K562 (cell line): ENCODE measurements around the gene TCF3. TPM values are rescaled to one million over a fixed set of nuclear protein-coding genes. Genes with fewer than 3 reads are reported as not detected.
A peak's percentile ranks its signal among the peaks of the same experiment; 100 is the strongest.

Source experiments
- BRCA1 ChIP-seq, 2 experiments: fragments of 450-650 bp in 1 of 2; sonication (generic) in 1 of 2; formaldehyde crosslinking in 1 of 2; IDR thresholded peaks; 2 replicates each; pipeline versions ENCODE4 v1.5.0 to v1.6.1; 2017 to 2020; ENCODE audit warnings: mild to moderate bottlenecking in 1 of 2, missing genetic modification reagents in 1 of 2
- CTBP1 ChIP-seq: fragments of 450-650 bp; IDR thresholded peaks from 2 replicates; pipeline ENCODE4 v1.6.1; 2016; ENCODE audit warnings: borderline replicate concordance
- E2F8 ChIP-seq: fragments of 450-650 bp; IDR thresholded peaks from 2 replicates; pipeline ENCODE4 v1.7.1; 2018; ENCODE audit warnings: mild to moderate bottlenecking, low read depth; ENCODE audit not compliant: partially characterized antibody
- EP300 ChIP-seq: IDR thresholded peaks from 2 replicates; pipeline ENCODE4 v1.6.1; 2012; ENCODE audit warnings: low read length, improper control_type of control experiment
- MLX ChIP-seq, 2 experiments: fragments of 450-650 bp in 1 of 2; sonication (generic) in 1 of 2; formaldehyde crosslinking; conservative IDR thresholded peaks; 2 replicates each; pipeline versions ENCODE4 v1.4.0 to v1.8.1; 2020 to 2022; ENCODE audit warnings: mild to moderate bottlenecking in 1 of 2, missing genetic modification reagents in 1 of 2
- NFRKB ChIP-seq: fragments of 450-650 bp; IDR thresholded peaks from 2 replicates; pipeline ENCODE4 v1.6.1; 2016; ENCODE audit warnings: low read depth
- NR0B1 ChIP-seq: fragments of 450-650 bp; IDR thresholded peaks from one replicate; pipeline ENCODE4 v1.6.1; 2018; ENCODE audit warnings: mild to moderate bottlenecking, moderate library complexity; ENCODE audit not compliant: partially characterized antibody
- THAP12 ChIP-seq: fragments of 250-450 bp; sonication (Bioruptor Pico); IDR thresholded peaks from 2 replicates; pipeline ENCODE4 v1.9.0; 2021; ENCODE audit warnings: mild to moderate bottlenecking, inconsistent platforms
- XRCC4 ChIP-seq: IDR thresholded peaks from one replicate; pipeline ENCODE4 v1.6.1; 2011; ENCODE audit not compliant: insufficient read depth, insufficient read length; ENCODE audit errors: extremely low read depth
- YY1 ChIP-seq, 3 experiments: IDR thresholded peaks; 2 replicates each; pipeline ENCODE4 v1.6.1; 2011; ENCODE audit warnings: low read length in 2 of 3, mild to moderate bottlenecking in 2 of 3, moderate library complexity in 2 of 3, borderline replicate concordance in 1 of 3, control low read depth in 1 of 3, low read depth in 1 of 3; ENCODE audit not compliant: insufficient read depth in 3 of 3, insufficient replicate concordance in 2 of 3, control insufficient read depth in 1 of 3, insufficient read length in 1 of 3; ENCODE audit errors: extremely low read depth in 1 of 3
- ZBTB11 ChIP-seq, 3 experiments: fragments of 200-800 bp in 1 of 3; fragments of 250-450 bp in 1 of 3; fragments of 450-650 bp in 1 of 3; sonication (Bioruptor Pico) in 1 of 3; sonication (Bioruptor generic) in 1 of 3; formaldehyde crosslinking in 1 of 3; IDR thresholded peaks; 2 replicates each; pipeline versions ENCODE4 v1.6.1 to v1.8.0; 2016 to 2022; ENCODE audit warnings: mild to moderate bottlenecking in 2 of 3, missing genetic modification characterization in 2 of 3, missing compliant biosample characterization in 1 of 3, moderate library complexity in 1 of 3
- ZNF23 ChIP-seq: fragments of 250-450 bp; sonication (Bioruptor Pico); IDR thresholded peaks from 2 replicates; pipeline ENCODE4 v1.4.0; 2020; ENCODE audit warnings: mild to moderate bottlenecking
- ZNF436 ChIP-seq: fragments of 250-450, 450-650 bp; sonication (Bioruptor Pico); formaldehyde crosslinking; IDR thresholded peaks from 2 replicates; pipeline ENCODE4 v1.7.0; 2020; ENCODE audit warnings: mild to moderate bottlenecking
- ZNF584 ChIP-seq: fragments of 200-800 bp; sonication (Bioruptor generic); IDR thresholded peaks from 2 replicates; pipeline ENCODE4 v1.6.1; 2016; ENCODE audit warnings: low read depth, mild to moderate bottlenecking, missing genetic modification characterization, missing compliant biosample characterization
- polyA plus RNA-seq, 8 experiments: library from polyadenylated mRNA; depleted of rRNA in 4 of 8; stranded (reverse) in 5 of 8; unstranded in 3 of 8; fragments of >200 nt; fragmentation: Nextera tagmentation in 2 of 8; fragmentation: Illumina TruSeq in 1 of 8; extraction: Ambion mirVana in 2 of 8; extraction: Trizol in 1 of 8; gene quantifications; 2 replicates each; pipeline versions ENCODE4 v1.2.1 to v1.2.3, GENCODE V29; 2011 to 2014; ENCODE audit warnings: inconsistent platforms in 1 of 8, missing spikeins in 1 of 8
- total RNA-seq, 7 experiments: library from RNA; depleted of rRNA in 6 of 7; stranded (reverse); fragments of >200 nt in 6 of 7; fragmentation: Illumina TruSeq in 2 of 7; extraction: Trizol in 2 of 7; gene quantifications; 2 replicates each; pipeline versions ENCODE4 v1.2.1 to v1.2.3, GENCODE V29; 2011 to 2021; ENCODE audit warnings: low replicate concordance in 1 of 7

Gene TCF3
- total and polyA plus RNA-seq, 9 of the 15 experiments (the other 6 are each of a cell fraction or from before 2014, with no cell fraction given) = 5.6 to 259 (median 84.0) TPM

GRCh38 chr19:1592024-1592754, 60.2 kb downstream of the TCF3 start (continued):
- peak in 1 of 3 experiments; percentile 48; a peak in 1 of 6 replicates for TF ChIP-seq ZBTB11 (CRISPR knock-in tag; IDR thresholded peaks at IDR 0.05)
- no peak for TF ChIP-seq EP300
- peak in 1 of 3 experiments; percentile 65 for TF ChIP-seq YY1 (IDR thresholded peaks at IDR 0.05; ENCODE audit: borderline replicate concordance in 1 of 3, control insufficient read depth in 1 of 3, extremely low read depth in 1 of 3, insufficient read depth in 3 of 3, insufficient read length in 1 of 3, insufficient replicate concordance in 2 of 3, low read depth in 1 of 3, low read length in 2 of 3)
- no peak for TF ChIP-seq ZNF436 (CRISPR knock-in tag)
- peak; percentile 74 for TF ChIP-seq THAP12 (CRISPR knock-in tag)
- no peak for TF ChIP-seq BRCA1 (IDR thresholded peaks at IDR 0.05)
- TF ChIP-seq BRCA1 (CRISPR knock-in tag; IDR thresholded peaks at IDR 0.05) = no peak
- peak; percentile 10; the same call in 1 of the 2 replicates for TF ChIP-seq NFRKB
- TF ChIP-seq XRCC4 = no peak
- TF ChIP-seq ZNF584 (CRISPR knock-in tag) = no peak
- no peak for TF ChIP-seq MLX (CRISPR knock-in tag; conservative IDR thresholded peaks at IDR 0.05)
- no peak for TF ChIP-seq E2F8
- no peak for TF ChIP-seq ZNF23 (CRISPR knock-in tag)
- TF ChIP-seq NR0B1 = no peak
- peak; percentile 95 for TF ChIP-seq CTBP1
